HG02885 (cell line): ENCODE data around the gene MYT1.
"Not testable (repeated sequence)": the region's sequence is repeated elsewhere in the genome, so short reads cannot be mapped to it uniquely, and the experiment has no call there.

ENCODE experiments used
- ATAC-seq: cut with Tn5 transposase; IDR thresholded peaks from one replicate; pipeline ENCODE4 v1.9.1; 2021; ENCODE audit warnings: mild to moderate bottlenecking; ENCODE audit not compliant: unreplicated experiment, poor library complexity

Gene MYT1

DNA sequence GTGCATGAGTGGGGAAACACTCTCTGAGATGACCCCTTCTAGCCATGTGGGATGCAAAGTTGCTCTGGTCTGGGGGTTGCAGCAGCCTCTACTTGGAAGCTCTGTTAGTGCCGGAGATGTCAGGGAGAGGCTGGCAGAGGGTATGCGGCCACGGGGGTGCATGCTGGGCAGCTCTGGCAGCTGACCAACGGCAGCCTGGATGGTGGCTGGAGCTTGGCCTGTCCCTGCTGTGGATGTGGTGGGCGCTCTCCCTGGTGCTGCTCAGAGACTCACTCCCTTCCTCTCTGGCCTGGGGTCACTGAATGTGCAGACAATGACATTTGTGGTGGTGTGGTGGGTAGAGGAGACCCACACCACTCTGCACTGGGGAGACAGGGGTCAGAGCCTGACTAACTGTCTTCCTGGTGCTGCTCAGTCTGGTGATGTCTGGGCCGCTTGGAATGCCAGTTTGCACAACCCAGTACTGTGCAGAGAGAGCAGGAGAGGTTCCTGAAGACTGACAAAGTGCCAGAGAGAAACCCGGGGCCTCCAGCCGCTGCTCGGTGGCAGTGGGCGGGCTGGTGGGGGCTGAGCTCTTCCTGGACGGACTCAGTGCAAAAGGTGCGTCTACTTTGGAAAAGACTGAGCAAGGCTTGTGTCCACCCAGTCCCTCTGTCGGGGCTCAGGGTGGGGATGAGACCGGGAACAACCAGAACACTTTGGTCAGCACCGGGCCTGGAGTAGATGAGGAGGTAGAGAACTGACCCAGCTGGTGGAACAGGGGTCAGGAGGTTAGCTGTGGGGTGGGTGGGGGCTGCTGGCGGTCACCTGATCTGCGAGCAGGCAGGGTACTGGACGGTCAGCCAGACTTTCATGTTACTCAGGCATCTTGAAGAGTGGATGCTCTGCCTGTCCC lies 2.7 kb downstream of the MYT1 start:
- no peak for ATAC-seq

- no peak for ATAC-seq
These were observed 3.4 kb downstream of the MYT1 start for GRCh38 chr20:64167676-64168075.

GRCh38 chr20:64168381-64169090 lies 4.3 kb downstream of the MYT1 start:
- no peak for ATAC-seq

- ATAC-seq: no peak
These were observed 4.9 kb downstream of the MYT1 start for GRCh38 chr20:64169091-64169560.

- ATAC-seq: no peak
These were observed 7.0 kb downstream of the MYT1 start for GRCh38 chr20:64171211-64171610.

GRCh38 chr20:64173116-64173515 lies 8.9 kb downstream of the MYT1 start:
- ATAC-seq: no peak

GRCh38 chr20:64176551-64176950 lies 12.3 kb downstream of the MYT1 start:
- no peak for ATAC-seq

GRCh38 chr20:64176971-64177370 lies 12.7 kb downstream of the MYT1 start:
- ATAC-seq: no peak

- no peak for ATAC-seq
These were observed 13.1 kb downstream of the MYT1 start for GRCh38 chr20:64177384-64177783.

DNA sequence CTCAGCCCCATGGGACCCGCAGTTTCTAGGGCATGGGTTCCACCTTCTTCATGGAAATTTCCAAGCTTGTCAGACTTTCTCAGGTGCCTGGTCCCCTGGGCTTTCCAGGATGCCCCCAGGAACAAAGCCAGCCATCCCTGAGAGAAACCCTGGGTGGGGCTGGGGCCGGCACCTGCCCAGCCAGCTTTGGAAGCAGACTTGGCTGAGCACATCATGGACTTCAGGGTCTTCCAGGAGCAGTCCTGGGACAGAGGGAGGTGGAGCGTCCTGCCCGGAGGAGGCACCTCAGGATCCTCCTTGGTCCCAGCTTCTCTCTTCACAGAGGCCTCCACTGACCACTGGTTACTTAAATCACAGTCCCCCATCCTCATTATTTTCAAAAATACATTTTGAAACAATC lies 13.5 kb downstream of the MYT1 start:
- no peak for ATAC-seq

- not testable (repeated sequence) for ATAC-seq
These were observed 14.7 kb downstream of the MYT1 start for GRCh38 chr20:64178925-64179324.

DNA sequence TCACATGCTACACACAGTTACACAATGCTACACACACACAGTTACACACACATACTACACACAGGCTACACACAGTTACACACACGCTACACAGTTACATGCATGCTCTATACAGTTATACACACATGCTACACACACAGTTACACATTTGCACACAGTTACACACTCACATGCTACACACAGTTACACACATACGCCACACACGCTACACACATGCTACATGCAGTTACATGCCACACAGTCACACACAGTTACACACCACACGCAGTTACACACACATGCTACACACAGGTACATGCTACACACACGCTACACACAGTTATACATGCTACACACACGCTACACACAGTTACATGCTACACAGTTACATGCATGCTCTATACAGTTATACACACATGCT lies 15.6 kb downstream of the MYT1 start:
- no peak for ATAC-seq

DNA sequence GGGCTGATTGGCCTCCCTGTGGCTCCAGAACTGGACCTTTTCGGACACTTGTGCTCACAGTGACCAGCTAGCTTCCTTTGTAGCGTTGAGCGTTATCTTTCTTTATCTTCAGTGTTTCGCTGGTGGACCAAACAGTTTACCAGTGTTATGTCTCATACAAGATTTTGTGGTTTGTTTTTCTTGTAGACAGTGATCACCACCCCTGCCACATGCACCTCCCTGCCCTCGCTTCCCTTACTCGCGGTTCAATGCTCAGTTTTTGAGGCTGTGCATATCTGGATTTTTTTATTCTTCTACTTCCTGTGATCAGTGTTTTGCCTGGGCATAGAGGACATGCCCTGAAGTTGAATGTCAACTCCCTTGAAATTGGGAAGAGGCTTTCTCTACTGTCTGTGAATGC lies 16.4 kb downstream of the MYT1 start:
- no peak for ATAC-seq

DNA sequence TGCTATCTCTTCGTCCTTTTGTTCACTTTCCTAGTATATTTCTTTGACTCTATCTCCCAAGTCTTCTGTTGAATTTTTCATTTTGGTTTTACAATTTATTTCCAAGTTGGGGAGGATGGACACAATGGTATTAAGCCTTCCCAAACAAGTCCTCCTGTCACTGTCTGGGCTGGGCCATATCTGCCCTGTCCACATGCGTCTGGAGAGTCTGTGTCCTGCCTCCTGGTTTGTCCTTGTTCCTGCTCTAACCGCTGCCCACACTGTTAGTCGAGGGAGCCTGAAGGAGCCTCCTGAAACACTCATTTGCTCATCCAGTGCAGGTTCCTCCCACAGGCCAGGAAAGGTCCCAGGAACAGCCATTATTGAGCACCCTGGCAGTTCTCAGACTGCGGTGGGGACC lies 17.1 kb downstream of the MYT1 start:
- no peak for ATAC-seq

GRCh38 chr20:64182146-64182865 lies 18.1 kb downstream of the MYT1 start:
- ATAC-seq: no peak

DNA sequence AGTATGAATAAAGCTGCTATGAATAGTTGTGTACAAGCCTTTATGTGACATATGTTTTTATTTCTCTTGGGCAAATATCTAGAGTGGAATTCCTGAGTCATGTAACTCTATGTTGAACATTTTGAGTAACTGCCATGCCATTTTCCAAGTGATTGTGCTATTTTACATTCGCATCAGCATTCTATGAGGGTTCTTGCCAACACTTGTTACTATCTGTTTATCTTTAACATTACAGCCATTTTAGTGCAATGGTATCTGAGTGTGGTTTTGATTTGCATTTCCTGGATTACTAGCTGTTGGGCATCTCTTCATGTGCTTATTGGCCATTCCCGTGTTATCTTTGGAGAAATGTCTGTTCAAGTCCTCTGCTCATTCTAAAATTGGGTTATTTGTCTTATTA lies 19.1 kb downstream of the MYT1 start:
- ATAC-seq: no peak

- no peak for ATAC-seq
These were observed 20.5 kb downstream of the MYT1 start for GRCh38 chr20:64184795-64185194.

- ATAC-seq: no peak
These were observed 21.1 kb downstream of the MYT1 start for GRCh38 chr20:64185276-64185900.

- ATAC-seq: no peak
These were observed 21.9 kb downstream of the MYT1 start for GRCh38 chr20:64186071-64186598.

DNA sequence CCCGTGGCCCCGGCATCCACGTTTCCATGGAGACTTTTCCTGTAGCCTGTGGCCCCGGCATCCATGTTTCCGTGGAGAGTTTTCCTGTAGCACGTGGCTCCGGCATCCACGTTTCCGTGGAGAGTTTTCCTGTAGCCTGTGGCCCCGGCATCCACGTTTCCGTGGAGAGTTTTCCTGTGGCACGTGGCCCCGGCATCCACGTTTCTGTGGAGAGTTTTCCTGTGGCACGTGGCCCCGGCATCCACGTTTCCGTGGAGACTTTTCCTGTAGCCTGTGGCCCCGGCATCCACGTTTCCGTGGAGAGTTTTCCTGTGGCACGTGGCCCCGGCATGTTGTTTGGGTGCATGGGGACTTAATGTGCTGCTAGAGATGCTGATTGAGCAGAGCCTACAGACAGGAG lies 23.0 kb downstream of the MYT1 start:
- ATAC-seq: not testable (repeated sequence)
